HG03457 (cell line): ENCODE data around the gene UAP1L1.
"Not testable (repeated sequence)": the region's sequence is repeated elsewhere in the genome, so short reads cannot be mapped to it uniquely, and the experiment has no call there.

Experiments
- ATAC-seq: cut with Tn5 transposase; IDR thresholded peaks from one replicate; pipeline ENCODE4 v1.9.1; 2021; ENCODE audit warnings: moderate number of reproducible peaks; ENCODE audit not compliant: unreplicated experiment

Gene UAP1L1

DNA sequence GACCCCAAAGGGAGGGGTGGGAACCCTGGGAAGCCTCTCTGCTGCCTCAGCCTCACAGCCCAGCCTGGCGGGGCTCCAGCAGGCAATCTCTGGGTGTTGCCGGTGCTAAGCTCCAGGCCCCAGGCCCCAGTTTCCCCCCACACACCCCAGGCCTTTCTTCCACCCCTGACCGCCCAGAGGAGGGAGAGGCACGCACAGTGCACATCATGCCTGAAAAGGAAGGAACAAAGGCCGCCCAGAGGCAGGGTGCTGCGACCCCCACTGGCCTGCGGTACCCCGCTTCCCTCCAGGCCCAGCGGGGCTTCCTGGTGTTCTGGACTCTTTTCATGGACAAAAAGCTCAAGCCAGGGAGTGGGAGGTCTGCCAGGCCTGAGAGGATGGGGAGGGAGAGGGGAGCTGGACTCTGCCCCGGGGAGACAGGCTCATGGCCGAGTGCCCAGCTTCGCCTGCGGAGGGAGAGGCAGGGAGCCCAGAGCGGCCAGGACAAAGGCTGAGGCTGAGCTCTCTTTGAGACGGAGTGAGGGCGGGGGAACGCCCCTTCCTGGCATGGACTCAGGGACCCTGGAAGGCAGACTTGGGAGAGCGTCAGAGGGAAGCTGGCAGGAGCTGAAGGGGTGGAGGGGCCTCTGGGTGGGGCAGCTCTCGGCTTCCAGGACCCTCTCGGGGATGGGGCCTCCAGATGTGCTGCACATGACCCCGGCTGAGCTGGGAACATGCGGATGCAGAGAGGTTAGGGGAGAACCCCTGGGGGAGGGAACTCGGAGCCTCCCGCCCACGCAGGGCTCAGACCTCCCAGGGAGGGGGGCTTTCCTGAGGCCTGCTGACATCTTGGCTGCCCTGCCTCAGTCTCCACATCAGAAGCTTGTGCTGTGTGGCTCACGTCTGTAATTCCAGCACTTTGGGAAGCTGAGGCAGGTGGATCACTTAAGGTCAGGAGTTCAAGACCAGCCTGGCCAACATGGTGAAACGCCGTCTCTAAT, 21.6 kb upstream of the UAP1L1 start:
- ATAC-seq = no peak

DNA sequence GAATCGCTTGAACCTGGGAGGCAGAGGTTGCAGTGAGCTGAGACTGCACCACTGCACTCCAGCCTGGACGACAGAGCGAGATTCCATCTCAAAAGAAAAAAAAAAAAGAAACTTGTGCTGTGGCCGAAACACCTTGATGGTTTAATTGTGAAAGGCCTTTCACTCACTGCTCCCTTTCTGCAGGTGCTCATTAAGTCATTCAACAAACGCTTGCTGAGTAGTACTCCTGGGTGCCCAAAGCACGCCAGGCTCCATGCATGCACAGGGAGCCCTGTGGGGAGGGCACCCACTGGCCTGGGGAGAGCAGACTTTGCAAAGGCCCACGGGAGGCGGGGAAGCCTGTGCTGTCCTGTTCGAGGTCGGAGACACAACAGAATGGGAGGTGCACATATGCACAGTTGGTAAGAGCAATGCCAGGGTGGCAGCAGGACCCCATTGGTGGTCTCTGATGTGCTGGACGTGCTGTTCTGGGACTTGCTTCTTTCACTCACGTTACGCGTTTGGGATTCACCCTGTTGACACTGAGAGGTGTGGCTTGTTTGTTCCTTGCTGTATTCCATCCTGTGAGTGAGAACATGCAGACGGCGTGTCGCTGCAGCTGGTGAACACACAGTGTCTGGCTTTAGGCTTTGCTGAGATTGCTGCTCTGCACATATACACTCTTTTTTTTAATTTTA, 20.4 kb upstream of the UAP1L1 start:
- ATAC-seq = no peak

DNA sequence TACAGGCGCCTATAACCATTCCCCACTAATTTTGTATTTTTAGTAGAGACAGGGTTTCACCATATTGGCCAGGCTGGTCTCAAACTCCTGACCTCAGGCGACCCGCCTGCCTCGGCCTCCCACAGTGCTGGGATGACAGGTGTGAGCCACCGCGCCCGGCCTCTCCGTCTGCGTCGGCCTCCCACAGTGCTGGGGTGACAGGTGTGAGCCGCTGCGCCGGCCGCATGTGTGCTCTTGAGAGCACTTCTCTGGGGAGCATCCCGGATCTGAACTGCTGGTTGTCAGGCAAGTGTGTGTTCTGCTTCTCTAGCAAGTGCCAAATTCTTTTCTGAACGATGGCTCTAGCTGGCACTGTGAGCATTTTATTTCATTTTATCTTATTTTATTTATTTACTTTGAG, 19.8 kb upstream of the UAP1L1 start:
- ATAC-seq = no peak

DNA sequence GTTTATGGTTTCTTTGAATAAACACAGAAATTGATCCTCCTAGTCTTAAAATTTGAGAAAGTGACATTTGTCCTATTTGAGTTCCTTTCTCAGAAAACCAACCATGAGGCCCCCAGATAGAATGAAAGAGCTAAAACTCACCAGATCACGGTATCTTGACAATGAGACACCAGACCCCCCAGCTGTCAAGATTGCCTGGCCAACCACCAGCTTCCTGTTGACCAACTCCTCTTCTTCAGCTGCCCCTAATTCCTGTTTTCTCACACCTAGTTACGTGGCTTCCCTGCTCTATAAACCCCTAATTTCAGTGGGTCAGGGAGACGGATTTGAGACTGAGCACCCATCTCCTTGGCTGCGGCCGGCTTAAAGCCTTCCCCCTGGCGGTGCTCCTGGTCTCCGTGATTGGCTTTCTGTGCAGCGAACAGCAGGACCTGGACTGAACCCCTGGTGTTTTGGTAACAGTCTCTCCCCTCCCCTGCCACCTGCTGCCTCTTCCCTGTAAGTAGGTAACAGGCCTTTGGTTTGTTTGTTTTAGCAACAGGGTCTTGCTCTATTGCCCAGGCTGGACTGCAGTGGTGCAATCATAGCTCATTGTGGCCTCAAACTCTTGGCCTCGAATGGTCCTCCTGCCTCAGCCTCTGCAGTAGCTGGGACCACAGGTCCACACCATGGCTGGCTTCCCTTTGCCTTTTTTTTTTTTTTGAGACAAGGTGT, 18.6 kb upstream of the UAP1L1 start:
- ATAC-seq = no peak

DNA sequence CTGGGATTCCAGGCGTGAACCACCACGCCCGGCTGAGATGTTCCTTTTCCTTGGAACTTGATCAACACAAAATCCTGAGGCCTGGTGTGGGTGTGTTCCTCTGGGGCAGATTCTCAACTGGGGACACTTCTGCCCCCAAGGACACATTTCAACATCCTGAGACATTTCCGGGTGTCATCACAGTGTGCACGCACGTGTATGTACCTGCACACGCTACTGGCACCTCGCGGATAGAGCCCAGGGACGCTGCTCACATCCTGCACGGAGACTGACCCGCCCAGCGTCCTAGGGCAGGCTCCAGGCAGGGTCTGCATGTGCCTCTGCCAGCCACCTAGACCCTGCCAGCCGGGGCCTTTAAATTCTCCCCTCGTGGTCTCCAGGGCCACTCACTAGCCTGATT, 14.9 kb upstream of the UAP1L1 start:
- no peak for ATAC-seq

DNA sequence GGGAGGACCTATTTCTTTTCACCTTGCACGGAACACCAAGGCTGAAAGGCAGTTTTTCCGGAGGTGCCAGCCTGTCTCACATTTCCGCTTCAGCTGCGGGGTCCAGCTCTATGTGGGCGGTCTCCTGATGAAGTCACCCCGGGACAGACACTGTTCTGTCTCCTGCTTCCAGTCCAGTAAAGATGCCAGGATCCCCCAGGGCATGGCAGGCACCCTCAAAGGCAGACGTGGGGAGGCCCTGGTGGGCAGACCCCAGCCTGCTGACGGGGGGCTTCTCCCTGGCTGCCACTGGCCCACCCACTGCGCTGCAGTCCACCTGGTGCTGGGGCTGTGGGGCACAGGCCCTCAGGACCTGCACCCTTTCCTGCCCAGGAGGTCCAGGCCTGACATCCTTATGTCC, 14.5 kb upstream of the UAP1L1 start:
- not testable (repeated sequence) for ATAC-seq

DNA sequence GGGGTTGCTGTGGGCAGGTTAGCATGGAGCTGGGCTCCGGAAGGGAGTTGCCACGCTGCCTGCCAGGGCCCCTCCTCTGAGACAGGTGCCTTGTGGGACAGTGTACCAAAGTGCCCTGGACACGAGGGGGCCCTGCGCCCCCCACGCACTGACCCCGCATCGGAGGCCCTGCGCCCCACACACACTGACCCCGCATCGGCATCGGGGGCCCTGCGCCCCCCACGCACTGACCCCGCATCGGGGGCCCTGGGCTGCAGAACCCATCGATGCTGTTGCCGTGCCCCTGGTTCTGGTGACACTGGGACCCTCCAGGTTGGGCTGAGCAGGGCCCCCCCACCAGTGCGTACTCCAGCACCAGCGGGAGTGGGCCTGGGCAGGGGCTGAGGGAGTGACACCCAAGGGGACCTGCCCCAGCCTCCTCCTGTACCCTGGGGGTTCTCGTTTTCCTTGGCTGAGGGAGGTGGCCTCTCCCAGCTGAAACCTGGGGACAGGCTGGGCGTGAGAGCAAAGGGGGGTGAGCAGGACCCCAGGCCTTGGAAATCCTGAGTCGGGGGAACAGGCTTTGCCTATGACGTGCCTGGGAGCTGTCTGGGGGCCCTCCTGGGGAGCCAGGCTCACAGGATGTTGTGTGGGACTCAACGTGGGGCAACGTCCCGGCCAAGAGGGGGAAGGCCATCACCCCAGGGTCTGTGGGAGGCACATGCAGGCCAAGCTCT, 13.8 kb upstream of the UAP1L1 start:
- ATAC-seq = no peak

DNA sequence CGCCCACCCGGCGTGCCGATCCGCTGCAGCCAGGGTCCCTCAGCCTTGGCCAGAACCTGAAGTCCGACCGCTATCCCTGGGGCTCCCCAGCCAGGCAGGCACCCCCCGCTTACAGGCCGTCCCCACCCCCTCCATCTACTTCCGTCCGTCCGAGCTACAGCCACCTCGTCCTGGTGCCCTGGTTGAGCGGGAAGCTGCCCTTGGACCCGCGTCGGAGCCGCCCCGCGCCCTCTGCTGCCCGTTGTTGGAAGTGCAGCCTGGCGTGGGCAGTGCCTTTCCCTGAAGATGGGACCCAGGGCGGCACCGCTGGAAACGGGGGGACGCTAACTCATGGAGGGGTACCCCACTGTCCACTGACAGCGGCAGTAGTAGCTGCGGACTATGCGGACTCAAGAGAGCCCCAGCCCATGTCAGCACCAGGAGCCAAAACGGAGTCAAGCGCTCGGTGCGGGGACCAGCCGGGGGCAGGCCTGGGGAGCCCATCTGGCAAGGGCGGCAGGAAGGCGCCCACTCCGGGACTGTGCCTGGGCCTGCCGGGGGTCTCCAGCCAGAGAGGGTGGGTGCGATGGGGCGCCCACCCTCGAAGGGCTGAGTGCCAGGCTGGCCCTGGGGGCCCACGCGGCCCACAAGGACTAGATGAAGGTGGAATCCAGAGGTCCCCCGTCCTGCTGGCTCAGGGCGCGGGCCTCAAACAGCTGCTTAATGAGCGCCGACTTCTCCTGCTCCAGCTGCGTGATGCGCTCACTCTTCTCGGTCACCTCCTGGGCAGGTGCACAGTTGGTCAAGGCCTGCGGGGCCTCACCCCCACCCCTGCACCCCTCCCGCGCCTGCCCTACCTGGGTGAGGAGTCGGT, 13.1 kb upstream of the UAP1L1 start:
- no peak for ATAC-seq

DNA sequence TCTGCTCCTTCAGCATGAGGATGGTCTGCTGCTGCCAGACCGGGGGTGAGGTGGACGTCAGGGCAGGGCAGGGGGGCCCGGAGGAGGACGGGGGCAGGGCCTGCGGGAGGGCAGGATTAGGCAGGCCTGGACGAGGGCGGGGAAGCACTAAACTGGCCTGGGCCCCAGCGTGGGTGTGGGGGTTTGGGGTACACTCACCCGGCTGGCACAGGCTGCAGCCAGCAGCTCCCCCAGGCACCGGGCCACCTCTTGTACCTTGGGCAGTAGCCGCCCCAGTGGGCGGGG, 12.5 kb upstream of the UAP1L1 start:
- no peak for ATAC-seq

DNA sequence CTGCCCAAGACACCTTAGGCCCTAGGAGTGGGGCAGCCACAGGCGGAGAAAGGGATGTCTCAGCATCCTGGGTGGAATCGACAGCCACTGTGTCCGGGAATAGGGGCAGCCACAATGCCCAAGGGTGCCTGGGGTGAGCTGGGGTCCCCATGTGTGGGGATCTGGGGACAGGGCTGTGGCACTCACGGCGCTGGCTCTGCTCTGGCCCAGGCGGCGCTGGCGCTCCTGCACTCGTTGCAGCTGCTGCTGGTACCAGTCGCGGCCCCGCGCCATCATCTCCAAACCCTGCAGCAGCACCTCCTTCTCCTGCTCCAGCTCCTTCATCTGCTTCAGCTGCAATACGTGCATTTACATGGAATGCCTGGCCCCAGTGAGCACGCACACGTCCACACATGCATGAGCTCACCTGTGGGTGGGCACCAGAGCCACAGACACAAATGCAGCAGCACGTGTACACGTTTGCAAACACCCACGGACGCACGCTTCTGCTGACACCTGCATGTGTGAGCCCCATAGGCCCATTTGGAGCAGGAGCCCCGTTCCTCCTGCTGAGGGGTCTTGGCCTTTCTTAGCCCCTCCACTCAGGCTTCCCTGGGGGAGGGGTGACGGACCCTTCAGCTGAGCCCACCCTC, 11.9 kb upstream of the UAP1L1 start:
- ATAC-seq = no peak

DNA sequence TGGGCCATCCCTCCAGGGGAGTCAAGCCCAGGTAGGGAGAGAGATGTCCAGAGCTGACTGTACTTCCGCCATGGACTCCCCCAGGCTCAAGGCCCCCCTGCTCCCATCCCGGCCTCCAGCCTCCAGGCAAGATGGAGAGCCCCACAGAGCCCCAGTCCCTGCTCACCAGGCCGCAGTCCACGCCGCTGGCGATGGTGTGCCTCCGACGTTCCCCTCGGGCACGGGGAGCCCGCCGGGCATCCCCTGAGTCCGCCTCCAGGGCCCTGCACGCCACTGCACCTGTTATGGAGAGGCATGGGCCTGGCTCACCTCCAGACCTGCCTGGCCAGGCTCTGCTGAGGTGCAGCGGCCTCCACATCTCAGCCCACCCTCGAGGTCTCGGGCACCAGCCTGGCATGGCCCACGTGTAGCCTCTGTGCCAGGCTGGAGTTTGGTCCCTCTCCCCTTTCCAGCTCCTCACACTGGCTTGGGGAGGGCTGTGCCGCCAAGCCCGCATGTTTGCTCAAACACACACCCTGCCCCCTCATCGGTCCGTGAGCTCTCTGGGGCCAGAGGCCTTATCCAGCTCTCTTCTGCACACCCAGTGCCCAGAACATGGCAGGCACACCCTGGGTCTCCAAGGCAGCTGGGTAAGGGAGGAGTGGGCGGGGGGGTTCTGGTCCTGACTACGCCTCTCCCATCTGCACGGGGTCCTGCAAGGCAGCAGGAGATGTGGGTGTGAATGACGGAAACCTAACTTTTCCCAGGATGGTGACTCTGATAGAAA, 11.0 kb upstream of the UAP1L1 start:
- ATAC-seq = no peak

DNA sequence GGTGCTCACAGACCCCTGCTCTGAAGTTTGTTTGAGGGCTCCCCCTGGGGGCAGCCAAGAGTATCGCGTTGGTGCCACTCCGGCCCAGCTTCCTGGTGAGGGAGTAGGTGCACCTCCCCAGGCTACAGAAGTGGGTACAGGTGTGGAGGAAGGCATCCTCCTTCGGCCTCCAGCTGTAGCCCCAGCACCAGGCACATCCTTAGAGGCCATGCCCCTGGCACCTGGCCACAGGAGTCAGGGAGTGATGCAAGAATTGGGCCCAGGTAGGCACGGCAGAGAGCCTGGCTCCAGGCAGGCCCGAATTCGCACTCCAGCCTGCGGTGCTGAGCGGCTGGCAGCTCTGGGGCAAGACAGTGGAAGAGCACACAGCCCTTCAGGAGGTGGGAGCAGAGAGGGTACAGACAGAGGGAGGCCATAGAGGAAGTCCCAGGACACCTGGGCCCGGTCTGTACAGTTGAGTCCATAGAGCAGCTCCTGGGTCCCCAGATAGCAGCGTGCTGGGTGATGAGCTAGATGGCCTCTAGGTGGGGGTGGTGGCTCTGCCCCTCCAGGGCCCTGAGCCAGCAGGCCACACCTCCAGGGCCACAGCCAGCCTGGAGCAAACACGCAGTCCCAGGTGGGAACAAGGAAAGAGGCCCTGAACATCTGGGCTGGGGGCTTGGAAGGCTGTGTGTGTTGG, 9.3 kb upstream of the UAP1L1 start:
- ATAC-seq = no peak

DNA sequence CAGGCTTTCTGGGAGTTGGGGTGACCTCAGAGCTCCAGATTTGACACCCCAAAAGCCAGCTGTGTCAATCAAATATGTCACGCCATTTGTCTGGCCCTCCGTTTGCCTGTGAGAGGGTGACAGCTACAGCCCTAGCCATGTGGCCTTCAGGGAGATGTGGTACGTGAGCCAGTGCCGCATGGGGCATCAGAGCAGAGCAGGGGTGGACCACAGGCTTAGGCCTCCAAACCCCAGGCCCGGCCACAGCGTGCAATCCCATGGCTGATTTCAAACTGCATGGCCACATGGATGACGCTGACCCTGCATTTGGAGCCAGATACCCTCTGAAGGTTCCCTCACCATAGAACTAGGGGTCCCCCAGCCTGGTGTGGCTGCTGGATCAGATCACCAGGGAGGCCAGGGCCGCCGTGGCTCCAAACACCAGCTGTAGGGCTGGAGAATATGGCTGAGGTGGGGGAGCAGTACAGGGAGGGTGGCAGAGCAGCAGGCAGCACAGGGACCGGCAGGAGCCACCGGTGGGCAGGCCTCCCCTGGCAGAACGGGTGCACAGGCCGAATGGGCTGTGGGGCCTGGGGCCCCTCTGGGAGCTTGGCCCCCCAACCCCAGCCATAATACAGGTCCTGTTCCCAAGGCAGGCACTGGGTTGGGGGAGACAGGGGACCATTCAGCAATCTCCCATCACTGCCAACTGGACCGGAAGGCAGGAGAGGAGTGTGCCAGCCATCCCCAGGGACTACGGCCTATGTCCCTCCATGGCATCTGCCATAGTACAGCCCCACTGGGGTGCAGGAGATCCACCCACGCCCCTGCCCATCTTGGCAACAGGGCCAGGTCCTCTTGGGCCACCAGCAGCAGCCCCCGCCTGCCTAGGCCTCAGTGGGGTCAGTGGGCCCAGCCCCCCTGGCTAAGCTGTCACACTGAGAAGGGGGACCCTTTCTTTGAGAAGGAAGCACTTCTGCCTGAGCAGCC, 8.5 kb upstream of the UAP1L1 start:
- no peak for ATAC-seq

DNA sequence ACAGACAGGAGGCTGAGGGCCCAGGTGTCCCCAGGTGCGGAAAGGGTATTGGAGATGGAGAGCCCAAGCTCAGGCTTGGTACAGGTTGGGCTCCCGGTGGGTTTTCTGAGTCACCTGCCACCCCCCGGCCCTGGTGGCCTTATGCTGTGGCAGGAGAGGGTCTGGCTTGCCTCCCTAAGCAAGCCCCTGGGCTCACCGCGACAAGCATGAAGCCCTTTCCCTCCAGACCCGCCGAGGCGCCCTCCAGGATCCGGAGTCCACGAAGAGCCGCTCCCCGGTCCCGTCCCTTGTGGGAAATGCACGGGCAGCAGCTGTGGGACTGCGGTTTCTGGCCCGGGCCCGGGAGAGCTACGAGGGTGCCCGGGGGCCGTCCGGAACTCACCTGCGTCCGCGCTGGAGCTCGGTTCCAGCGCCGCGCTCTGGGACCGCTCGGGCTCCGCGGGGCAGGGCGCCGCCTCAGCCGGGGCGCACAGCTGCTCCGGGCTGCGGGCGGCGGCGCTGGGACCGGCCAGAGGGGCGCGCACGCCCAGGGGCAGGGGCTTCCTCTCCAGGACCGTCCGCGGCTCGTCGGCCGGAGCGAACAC, 7.7 kb upstream of the UAP1L1 start:
- ATAC-seq = no peak

DNA sequence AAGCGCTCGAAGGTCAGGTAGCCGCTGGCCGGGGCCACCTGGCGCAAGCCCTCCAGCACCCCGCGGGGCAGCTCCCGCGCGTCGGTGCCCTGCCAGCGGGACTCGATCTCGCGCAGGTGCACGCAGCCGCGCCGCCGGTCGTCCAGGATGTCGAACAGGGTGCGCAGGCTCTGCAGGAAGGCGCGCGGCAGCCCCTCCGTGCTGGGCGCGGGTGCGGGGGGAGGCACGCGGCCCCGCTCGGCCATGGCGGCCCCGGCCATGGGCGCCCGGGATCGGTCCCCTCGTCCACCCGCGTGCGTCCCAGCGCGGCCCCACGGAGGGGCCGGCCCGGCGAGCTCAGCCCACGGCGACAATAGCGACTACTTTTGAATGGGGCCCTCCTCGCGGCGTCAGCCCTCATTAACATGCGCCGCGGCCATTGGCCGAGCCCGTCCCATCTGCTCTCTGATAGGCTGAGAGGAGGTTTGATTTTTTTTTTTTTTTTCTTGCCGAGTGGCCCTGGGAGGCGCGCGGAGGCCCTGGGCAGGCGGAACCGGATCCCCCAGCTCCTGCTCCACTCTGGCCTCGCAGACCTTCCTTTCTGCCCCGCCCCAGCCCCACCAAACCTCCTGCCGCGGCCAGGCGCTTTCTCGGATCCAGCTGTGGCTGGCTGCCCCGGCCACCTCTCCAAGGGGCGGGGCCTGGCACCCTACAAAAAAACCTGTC, 7.0 kb upstream of the UAP1L1 start, which contains the start of gene SAPCD2:
Gene SAPCD2, minus strand, starts transcription at position 357 of the 705 bp plus-strand sequence. Its CDS starts 97 bp downstream, at position 260.
- no peak for ATAC-seq

DNA sequence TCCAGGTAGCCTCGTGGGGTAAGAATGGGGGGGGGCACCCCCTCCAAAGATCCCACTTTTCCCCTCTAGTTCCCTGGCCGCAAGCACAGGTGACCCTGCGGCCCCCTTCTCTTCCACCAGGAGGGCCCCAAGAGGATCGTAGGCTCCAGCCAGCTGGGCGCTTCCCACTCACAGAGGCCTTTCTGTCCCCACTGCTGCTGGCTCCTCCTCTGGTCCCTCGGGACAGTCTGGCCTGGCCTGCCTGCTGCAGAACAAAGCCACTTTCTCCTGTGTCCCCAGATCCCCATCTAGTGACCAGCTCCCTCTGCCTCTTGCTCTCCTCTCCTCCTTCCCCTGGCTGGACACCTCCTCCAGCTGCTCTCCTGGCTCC, 6.4 kb upstream of the UAP1L1 start:
- ATAC-seq = no peak
